ENCODE data around the gene FCHSD2. TPM values are rescaled to one million over a fixed set of nuclear protein-coding genes. Genes with fewer than 3 reads are reported as not detected.
"Not testable (repeated sequence)": the region's sequence is repeated elsewhere in the genome, so short reads cannot be mapped to it uniquely, and the experiment has no call there.

Gene FCHSD2
- total and polyA plus RNA-seq, 10 donors = 30.2 to 129 (median 69.7) TPM

DNA sequence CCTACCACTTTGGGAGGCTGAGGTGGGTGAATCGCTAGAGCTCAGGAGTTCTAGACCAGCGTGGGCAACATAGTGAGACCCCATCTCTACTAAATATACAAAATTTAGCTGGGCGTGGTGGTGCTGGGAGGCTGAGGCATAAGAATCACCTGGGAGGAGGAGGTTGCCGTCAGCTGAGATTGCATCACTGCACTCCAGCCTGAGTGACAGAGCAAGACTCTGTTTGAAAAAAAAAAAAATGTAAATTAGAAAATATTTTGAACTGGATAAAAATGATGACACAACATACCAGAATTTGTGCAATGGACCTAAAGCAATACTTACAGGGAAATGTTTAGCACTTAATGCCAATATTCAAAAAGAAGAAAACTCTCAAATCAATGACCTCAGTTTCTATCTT is 281.5 kb downstream of the FCHSD2 start:
- no peaks in the 10 kb centered on the region for H3K27me3 ChIP-seq (replicated peaks in 1 of 7)
- WGBS, 5 donors = 82 to 95% (median 89%) methylated on average over 4 of the region's 4 CpGs
- H3K4me3 ChIP-seq = no peak overlapping the region
- H3K36me3 ChIP-seq = peaks cover 0 to 67% (median 9%) of the 10 kb centered on the region in 6 donors
- H3K4me1 ChIP-seq = peaks cover 5 to 66% (median 28%) of the 10 kb centered on the region in 6 donors
- no peak for TF ChIP-seq POLR2A (IDR thresholded peaks at IDR 0.05)
- no peak for TF ChIP-seq POLR2AphosphoS5 (IDR thresholded peaks at IDR 0.05)
- TF ChIP-seq CTCF (IDR thresholded peaks at IDR 0.05 in 8 of 11, conservative IDR thresholded peaks at IDR 0.05 in 3 of 11) = no peak
- DNase-seq = no peak
- H3K27ac ChIP-seq = no peak overlapping the region
- no peaks in the 10 kb centered on the region for H3K9me3 ChIP-seq
- intact Hi-C loops (cut with DNase I; ENCODE audit: low total_unique reads) = no loop called here

- no peaks in the 10 kb centered on the region for H3K9me3 ChIP-seq
- DNase-seq = no peak
- intact Hi-C loops (cut with DNase I; ENCODE audit: low total_unique reads) = no loop called here
- H3K27me3 ChIP-seq (replicated peaks in 1 of 7) = no peaks in the 10 kb centered on the region
- peaks cover 0 to 67% (median 9%) of the 10 kb centered on the region in 6 donors for H3K36me3 ChIP-seq
- TF ChIP-seq POLR2AphosphoS5 (IDR thresholded peaks at IDR 0.05) = no peak
- no peak for TF ChIP-seq POLR2A (IDR thresholded peaks at IDR 0.05)
- TF ChIP-seq CTCF (IDR thresholded peaks at IDR 0.05 in 8 of 11, conservative IDR thresholded peaks at IDR 0.05 in 3 of 11) = no peak
- no peak overlapping the region for H3K4me3 ChIP-seq
- peaks cover 5 to 66% (median 28%) of the 10 kb centered on the region in 6 donors for H3K4me1 ChIP-seq
- WGBS, 5 donors = 95 to 99% (median 97%) methylated on average over 4 of the region's 4 CpGs
- H3K27ac ChIP-seq = no peak overlapping the region
These were observed 282.1 kb downstream of the FCHSD2 start for GRCh38 chr11:72860010-72860409.

DNA sequence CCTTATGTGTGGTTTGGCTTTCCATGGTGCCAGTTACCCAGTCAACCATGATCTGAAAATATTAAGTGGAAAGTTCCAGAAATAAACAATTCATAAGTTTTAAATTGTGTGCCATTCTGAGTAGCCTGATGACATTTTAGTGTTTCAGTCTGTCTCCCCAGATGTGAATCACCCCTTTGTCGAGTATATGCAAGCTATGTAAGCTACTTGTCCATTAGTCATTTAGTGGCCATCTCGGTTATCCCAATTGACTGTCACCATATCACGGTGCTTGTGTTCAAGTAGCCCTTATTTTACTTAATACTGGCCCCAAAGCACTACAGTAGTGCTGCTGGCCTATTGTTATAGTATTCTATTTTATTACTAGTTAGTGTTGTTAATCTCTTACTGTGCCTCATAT is 283.0 kb downstream of the FCHSD2 start:
- peaks cover 0 to 67% (median 9%) of the 10 kb centered on the region in 6 donors for H3K36me3 ChIP-seq
- TF ChIP-seq CTCF (IDR thresholded peaks at IDR 0.05 in 8 of 11, conservative IDR thresholded peaks at IDR 0.05 in 3 of 11) (no peak), POLR2AphosphoS5 (IDR thresholded peaks at IDR 0.05) (no peak), POLR2A (IDR thresholded peaks at IDR 0.05) (no peak)
- H3K9me3 ChIP-seq = no peaks in the 10 kb centered on the region
- H3K4me1 ChIP-seq = peaks cover 5 to 66% (median 25%) of the 10 kb centered on the region in 6 donors
- WGBS, 5 donors = 85 to 99% (median 94%) methylated on average over 3 of the region's 3 CpGs
- DNase-seq = no peak
- no peaks in the 10 kb centered on the region for H3K27me3 ChIP-seq (replicated peaks in 1 of 7)
- H3K4me3 ChIP-seq = no peak overlapping the region
- peak overlapping the region in 2 of 8 donors; percentile 9 to 10 for H3K27ac ChIP-seq
- intact Hi-C loops (cut with DNase I; ENCODE audit: low total_unique reads) = no loop called here

DNA sequence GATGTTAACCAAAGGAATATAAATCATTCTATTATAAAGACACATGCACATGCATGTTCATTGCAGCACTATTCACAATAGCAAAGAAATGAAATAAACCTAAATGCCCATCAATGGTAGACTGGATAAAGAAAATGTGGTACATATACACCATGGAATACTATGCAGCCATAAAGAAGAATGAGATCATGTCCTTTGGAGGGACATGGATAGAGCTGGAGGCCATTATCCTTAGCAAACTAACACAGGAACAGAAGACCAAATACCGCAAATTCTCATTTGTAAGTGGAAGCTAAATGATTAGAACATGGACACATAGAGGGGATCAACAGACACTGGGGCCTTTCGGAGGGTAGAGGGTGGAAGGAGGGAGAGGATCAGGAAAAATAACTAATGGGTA is 283.9 kb downstream of the FCHSD2 start:
- H3K4me3 ChIP-seq; H3K27ac ChIP-seq; DNase-seq; H3K27me3 ChIP-seq (replicated peaks in 1 of 7); H3K9me3 ChIP-seq; intact Hi-C loops (cut with DNase I; ENCODE audit: low total_unique reads): not testable (repeated sequence)
- H3K4me1 ChIP-seq = peaks cover 5 to 63% (median 23%) of the 10 kb centered on the region in 6 donors
- 94 to 100% (median 98%) methylated on average over 2 of the region's 2 CpGs for WGBS, 5 donors
- H3K36me3 ChIP-seq = peaks cover 0 to 66% (median 9%) of the 10 kb centered on the region in 6 donors
